Adrenal gland (tissue), 19 donors: ENCODE data around the gene RGS1. TPM values are rescaled to one million over a fixed set of nuclear protein-coding genes. Genes with fewer than 3 reads are reported as not detected.

Source experiments
- DNase-seq, 7 donors: peaks; one replicate each; pipeline ENCODE4 v3.0.0-alpha.2; 2019 to 2020
- H3K27ac ChIP-seq, 5 donors: fragments of 200-600 bp; sonication (generic) in 4 of 5; 1 replicate in 3 of 5; 2 replicates in 2 of 5; pipeline versions ENCODE4 v1.5.1 to v1.8.0; 2016 to 2020; ENCODE audit warnings: mild to moderate bottlenecking in 1 of 5
- H3K27me3 ChIP-seq: fragments of 200-600 bp; 2 replicates; pipeline ENCODE4 v1.8.0; 2021
- H3K36me3 ChIP-seq, 2 donors: fragments of 200-600 bp; replicated peaks in 1 of 2; 1 replicate in 1 of 2; 2 replicates in 1 of 2; pipeline versions ENCODE4 v1.5.1 to v1.8.0; 2018 to 2022
- H3K4me1 ChIP-seq, 2 donors: fragments of 200-600 bp; replicated peaks in 1 of 2; 1 replicate in 1 of 2; 2 replicates in 1 of 2; pipeline versions ENCODE4 v1.5.1 to v1.8.0; 2018 to 2021
- H3K4me3 ChIP-seq, 4 donors: fragments of 200-600 bp; sonication (generic) in 3 of 4; one replicate each; pipeline ENCODE4 v1.5.1; 2016 to 2018
- H3K9me3 ChIP-seq, 3 donors: fragments of 200-600 bp; sonication (generic) in 1 of 3; replicated peaks in 1 of 3; 1 replicate in 2 of 3; 2 replicates in 1 of 3; pipeline versions ENCODE4 v1.5.1 to v1.8.0; 2016 to 2021
- POLR2A ChIP-seq, 2 donors: fragments of 450-650 bp; IDR thresholded peaks; one replicate each; pipeline ENCODE4 v1.6.1; 2017; ENCODE audit warnings: antibody characterized with exemption in 2 of 2, mild to moderate bottlenecking in 2 of 2, moderate library complexity in 1 of 2
- WGBS, 4 donors: extraction: QIAGEN DNeasy Blood & Tissue Kit in 2 of 4; methylation state at CpG; one replicate each; pipeline versions ENCODE4 v1.1.5 to v1.1.7; 2013 to 2017; 5-methylcytosine and 5-hydroxymethylcytosine counted together
- intact Hi-C, 2 donors: fragments of 100-400 bp; cut with DNase I; formaldehyde crosslinking; loops; one replicate each; pipeline versions ENCODE4 v1.14.1 to v1.15.0; 2022 to 2023
- long read RNA-seq, 10 donors: library from polyadenylated mRNA in 3 of 10; unstranded in 2 of 10; stranded (forward) in 1 of 10; transcript quantifications; one replicate each; pipeline ENCODE4 v2.0.0 and lab custom pipeline, GENCODE V29; 2021 to 2026
- polyA plus RNA-seq, 3 donors: library from polyadenylated mRNA; stranded (reverse); fragments of 200-250 nt in 2 of 3; fragments of 350-450 nt in 1 of 3; fragmentation: Illumina TruSeq in 1 of 3; extraction: RNeasy Lipid Tissue Mini Kit (QIAGEN cat#74804) in 1 of 3; gene quantifications; one replicate each; pipeline ENCODE4 v1.2.3, GENCODE V29; 2013 to 2014
- total RNA-seq, 9 donors: library from RNA; depleted of rRNA in 4 of 9; stranded (reverse); fragments of >200 nt in 4 of 9; fragments of 120-200 nt in 1 of 9; fragmentation: NEBNext Ultra II Directional in 1 of 9; extraction: Animal tissue kit (Norgen Biotek cat#: 25700) in 1 of 9; gene quantifications; one replicate each; pipeline versions ENCODE4 v1.1.0 to v1.2.4, GENCODE V29; 2013 to 2023
- TF ChIP-seq, protein P1 (sequence below), 6 experiments: fragments of 450-650 bp in 4 of 6; fragments of 200-600 bp in 2 of 6; sonication (generic) in 1 of 6; IDR thresholded peaks; 1 replicate in 5 of 6; 2 replicates in 1 of 6; pipeline versions ENCODE4 v1.5.1 to v1.8.0; 2016 to 2021; ENCODE audit warnings: antibody characterized with exemption in 6 of 6, mild to moderate bottlenecking in 2 of 6, moderate library complexity in 1 of 6
- donor health status: healthy with polysubstance abuse.
- donor health status: Bipolar disorder and iron deficiency.
- donor health status: DM: yes; HTN: yes; CAD: no.
- donor health status: DM: no; HTN: no; CAD: no.
- donor health status: DM: no; HTN: no; CAD: no.
- donor health status: DM: yes; HTN: yes; CAD: no.

RGS1 gene, protein sequence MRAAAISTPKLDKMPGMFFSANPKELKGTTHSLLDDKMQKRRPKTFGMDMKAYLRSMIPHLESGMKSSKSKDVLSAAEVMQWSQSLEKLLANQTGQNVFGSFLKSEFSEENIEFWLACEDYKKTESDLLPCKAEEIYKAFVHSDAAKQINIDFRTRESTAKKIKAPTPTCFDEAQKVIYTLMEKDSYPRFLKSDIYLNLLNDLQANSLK
- total RNA-seq (10 to 100 TPM in 5 of 9 donors, 1 to 10 TPM in 4; 2.4 to 69.3 (median 12.2) TPM), polyA plus RNA-seq (100 to 1,000 TPM in 1 of 3 donors, 1 to 10 TPM in 2; 5.2 to 124 (median 6.0) TPM)
- long read RNA-seq, donor 1, partial matches to known transcripts = 0 of 1 reads
- long read RNA-seq, donor 1, other reads (novel, unspliced or antisense) = 0 of 1 reads
- long read RNA-seq, donor 2 = 0 reads
- long read RNA-seq, donor 3 = 0 reads
- long read RNA-seq, donor 4, partial matches to known transcripts = 0 of 2 reads
- long read RNA-seq, donor 4, other reads (novel, unspliced or antisense) = 0 of 2 reads
- long read RNA-seq, donor 5 = 0 reads
- long read RNA-seq, donor 6, transcript RGS1-201 (5 exons, 1,405 nt) = major isoform, 5 of 13 reads
- long read RNA-seq, donor 6, partial matches to known transcripts = 7 of 13 reads
- long read RNA-seq, donor 6, other reads (novel, unspliced or antisense) = 1 of 13 reads
- long read RNA-seq, donor 7 = 0 reads
- long read RNA-seq, donor 8, partial matches to known transcripts = 0 of 1 reads
- long read RNA-seq, donor 8, other reads (novel, unspliced or antisense) = 0 of 1 reads
- long read RNA-seq, donor 9 = 0 reads
- long read RNA-seq, donor 10 = 0 reads

DNA sequence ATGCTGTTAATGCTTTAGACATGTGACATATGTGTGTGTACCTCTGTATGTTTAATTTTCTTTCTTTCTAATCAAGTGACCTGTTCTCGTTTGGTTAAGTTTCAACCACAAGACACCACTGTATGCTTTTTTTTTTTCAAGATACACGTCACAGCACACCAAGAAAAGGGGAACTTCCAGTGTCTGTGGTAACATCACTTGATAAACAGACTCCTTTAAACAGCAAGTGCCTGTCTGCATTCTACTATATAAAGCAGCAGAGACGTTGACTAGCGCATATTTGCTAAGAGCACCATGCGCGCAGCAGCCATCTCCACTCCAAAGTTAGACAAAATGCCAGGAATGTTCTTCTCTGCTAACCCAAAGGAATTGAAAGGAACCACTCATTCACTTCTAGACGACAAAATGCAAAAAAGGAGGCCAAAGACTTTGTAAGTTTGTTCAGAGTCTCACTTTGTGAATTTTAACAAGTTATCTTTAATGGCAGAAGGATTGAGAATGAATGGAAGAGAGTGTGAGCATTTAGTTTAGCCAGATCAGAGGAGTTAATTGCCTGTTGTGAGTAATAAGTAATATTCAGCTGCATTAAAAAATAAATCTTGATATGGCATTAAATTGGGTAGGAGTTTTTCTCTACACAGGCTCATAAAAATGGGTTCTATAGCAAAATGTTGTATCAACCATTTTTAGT is at the start of gene RGS1:
TSS of gene RGS1 (plus strand) at position 275 of the 691 bp plus-strand sequence. CDS start at position 295, 20 bp downstream.
- no peaks in the 10 kb centered on the region for H3K36me3 ChIP-seq
- H3K9me3 ChIP-seq = no peaks in the 10 kb centered on the region
- H3K4me1 ChIP-seq = peaks cover 0 to 4% of the 10 kb centered on the region in 2 donors
- DNase-seq = peak in 5 of 7 donors; percentile 12 to 62 (median 44)
- peak within 1 kb of the TSS in 1 of 5 donors; percentile 38 for H3K27ac ChIP-seq
- intact Hi-C loops = no loop called here
- TF ChIP-seq, protein P1, sequence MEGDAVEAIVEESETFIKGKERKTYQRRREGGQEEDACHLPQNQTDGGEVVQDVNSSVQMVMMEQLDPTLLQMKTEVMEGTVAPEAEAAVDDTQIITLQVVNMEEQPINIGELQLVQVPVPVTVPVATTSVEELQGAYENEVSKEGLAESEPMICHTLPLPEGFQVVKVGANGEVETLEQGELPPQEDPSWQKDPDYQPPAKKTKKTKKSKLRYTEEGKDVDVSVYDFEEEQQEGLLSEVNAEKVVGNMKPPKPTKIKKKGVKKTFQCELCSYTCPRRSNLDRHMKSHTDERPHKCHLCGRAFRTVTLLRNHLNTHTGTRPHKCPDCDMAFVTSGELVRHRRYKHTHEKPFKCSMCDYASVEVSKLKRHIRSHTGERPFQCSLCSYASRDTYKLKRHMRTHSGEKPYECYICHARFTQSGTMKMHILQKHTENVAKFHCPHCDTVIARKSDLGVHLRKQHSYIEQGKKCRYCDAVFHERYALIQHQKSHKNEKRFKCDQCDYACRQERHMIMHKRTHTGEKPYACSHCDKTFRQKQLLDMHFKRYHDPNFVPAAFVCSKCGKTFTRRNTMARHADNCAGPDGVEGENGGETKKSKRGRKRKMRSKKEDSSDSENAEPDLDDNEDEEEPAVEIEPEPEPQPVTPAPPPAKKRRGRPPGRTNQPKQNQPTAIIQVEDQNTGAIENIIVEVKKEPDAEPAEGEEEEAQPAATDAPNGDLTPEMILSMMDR (IDR thresholded peaks at IDR 0.05) = no peak
- TF ChIP-seq POLR2A (IDR thresholded peaks at IDR 0.05) = peak; percentile 57 to 88
- 72 to 79% (median 77%) methylated on average over 7 of the region's 7 CpGs for WGBS, 4 donors
- H3K27me3 ChIP-seq = no peaks in the 10 kb centered on the region
- peak within 1 kb of the TSS in 1 of 4 donors; percentile 18 for H3K4me3 ChIP-seq

DNA sequence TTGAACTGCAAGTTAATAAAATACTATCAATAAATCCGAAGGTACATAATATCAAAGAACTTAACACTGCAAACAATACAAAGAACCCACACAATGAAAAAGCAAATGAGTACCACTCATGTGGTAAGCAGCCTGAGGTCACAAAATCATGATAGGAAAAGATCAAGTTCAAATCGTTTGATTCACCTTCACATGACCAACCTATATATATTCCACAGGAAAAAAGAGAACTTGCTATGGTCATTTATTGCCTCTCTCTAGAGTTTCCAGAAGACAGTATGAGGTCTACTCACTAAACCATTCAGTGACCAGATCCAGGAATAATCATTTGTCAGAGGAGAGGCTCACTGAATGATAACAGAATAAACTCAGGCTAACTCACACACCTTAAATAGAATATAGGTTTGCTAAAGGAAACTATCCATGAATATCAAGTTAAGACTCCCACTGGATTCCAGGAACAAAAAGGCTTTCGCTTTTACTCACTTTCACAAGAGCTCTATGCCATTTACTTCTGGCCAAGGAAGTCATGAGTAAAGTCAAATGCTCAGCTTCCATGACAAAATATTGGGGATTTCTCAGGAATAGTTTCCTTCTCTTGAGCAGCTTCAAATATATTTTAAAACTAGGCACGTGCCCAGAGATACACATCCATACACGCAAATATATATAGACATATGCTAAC is 48.3 kb upstream of the RGS1 start:
- no peak for DNase-seq
- TF ChIP-seq, protein P1 (IDR thresholded peaks at IDR 0.05) = no peak
- TF ChIP-seq POLR2A (IDR thresholded peaks at IDR 0.05) = no peak
- Histone ChIP-seq H3K9me3 (no peaks in the 10 kb centered on the region), H3K4me1 (peaks cover 0 to 13% of the 10 kb centered on the region in 2 donors), H3K27me3 (no peaks in the 10 kb centered on the region), H3K27ac (no peak overlapping the region), H3K36me3 (no peaks in the 10 kb centered on the region), H3K4me3 (no peak overlapping the region)
- WGBS, 4 donors = 80 to 86% (median 84%) methylated on average over 5 of the region's 5 CpGs
- intact Hi-C loops = no loop called here

DNA sequence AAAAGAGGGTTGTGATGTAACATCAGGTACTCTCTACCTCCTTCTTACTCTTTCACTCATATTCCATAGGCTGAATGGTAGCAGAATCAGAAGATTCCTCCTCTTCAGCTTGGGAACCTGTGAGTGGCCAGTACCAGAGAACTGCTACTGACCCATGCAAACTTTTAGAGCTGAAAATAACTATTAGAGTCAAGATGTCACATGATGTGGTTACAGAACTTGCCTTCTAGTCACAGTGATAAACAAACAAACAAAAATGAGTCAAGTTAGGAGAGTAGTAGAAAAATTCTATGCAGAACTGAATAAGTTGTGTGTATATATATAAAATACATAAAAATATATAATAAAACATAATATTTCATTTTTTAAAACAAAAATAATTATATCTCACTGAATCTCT is 47.6 kb upstream of the RGS1 start:
- intact Hi-C loops = no loop called here
- TF ChIP-seq, protein P1 (IDR thresholded peaks at IDR 0.05) = no peak
- no peak for TF ChIP-seq POLR2A (IDR thresholded peaks at IDR 0.05)
- no peaks in the 10 kb centered on the region for H3K9me3 ChIP-seq
- no peak overlapping the region for H3K4me3 ChIP-seq
- H3K27ac ChIP-seq = no peak overlapping the region
- no peaks in the 10 kb centered on the region for H3K27me3 ChIP-seq
- DNase-seq = no peak
- no peaks in the 10 kb centered on the region for H3K36me3 ChIP-seq
- peaks cover 0 to 13% of the 10 kb centered on the region in 2 donors for H3K4me1 ChIP-seq
